Mucosa of descending colon (tissue), 3 donors: ENCODE measurements around the gene ISG20. TPM values are rescaled to one million over a fixed set of nuclear protein-coding genes. Genes with fewer than 3 reads are reported as not detected.
A peak's percentile ranks its signal among the peaks of the same experiment; 100 is the strongest.

ENCODE experiments used
- ATAC-seq: fragments of 200-7000 bp; cut with Tn5 transposase; one replicate; pipeline ENCODE4 v1.9.1; 2020; ENCODE audit warnings: mild to moderate bottlenecking, moderate library complexity
- DNase-seq, 3 donors: peaks; one replicate each; pipeline ENCODE4 v3.0.0-alpha.2; 2020
- H3K36me3 ChIP-seq: fragments of 200-600 bp; one replicate; pipeline ENCODE4 v1.8.0; 2021; ENCODE audit warnings: low read depth, mild to moderate bottlenecking
- H3K4me1 ChIP-seq: fragments of 200-600 bp; one replicate; pipeline ENCODE4 v1.8.0; 2021; ENCODE audit warnings: low read depth, mild to moderate bottlenecking
- H3K4me3 ChIP-seq: fragments of 200-600 bp; one replicate; pipeline ENCODE4 v1.8.0; 2021; ENCODE audit warnings: mild to moderate bottlenecking
- H3K9me3 ChIP-seq: fragments of 200-600 bp; one replicate; pipeline ENCODE4 v1.8.0; 2021; ENCODE audit warnings: mild to moderate bottlenecking
- CTCF ChIP-seq: fragments of 200-600 bp; IDR thresholded peaks from one replicate; pipeline ENCODE4 v1.8.0; 2022; ENCODE audit warnings: antibody characterized with exemption, mild to moderate bottlenecking
- intact Hi-C, 2 donors: fragments of 100-400 bp; cut with DNase I in 1 of 2; cut with micrococcal nuclease in 1 of 2; formaldehyde crosslinking; loops; one replicate each; pipeline versions ENCODE4 v1.11.0 to v1.11.1; 2022; cut with DNase I, micrococcal nuclease
- total RNA-seq, 3 donors: library from RNA; stranded (reverse); fragmentation: NEBNext Ultra II Directional in 2 of 3; extraction: Animal tissue kit (Norgen Biotek cat#: 25700) in 2 of 3; gene quantifications; one replicate each; pipeline versions ENCODE4 v1.2.1 to v1.2.4, GENCODE V29; 2021 to 2023
- donor health status: DM: no; HTN: no; CAD: no; lungs with moderate emphysema.
- donor health status: DM: no; HTN: no; CAD: no.
- donor health status: DM: no; HTN: yes; CAD: no.

Gene ISG20
- total RNA-seq, 3 donors from 2014 or later = 32.2 to 69.0 (median 55.4) TPM

GRCh38 chr15:88674661-88675060, 35.8 kb downstream of the ISG20 start:
- intact Hi-C loops = no loop called here
- no peak for ATAC-seq

GRCh38 chr15:88678755-88679154, 39.9 kb downstream of the ISG20 start:
- no peak for TF ChIP-seq CTCF

More at GRCh38 chr15:88674661-88675060, 35.8 kb downstream of the ISG20 start:
- Histone ChIP-seq H3K4me1 (no peaks in the 10 kb centered on the region), H3K9me3 (no peaks in the 10 kb centered on the region), H3K36me3 (no peaks in the 10 kb centered on the region), H3K4me3 (no peak overlapping the region)
- no peak for DNase-seq
- TF ChIP-seq CTCF = no peak

GRCh38 chr15:88680241-88681001, 41.6 kb downstream of the ISG20 start:
- ATAC-seq = no peak
- DNase-seq = no peak
- intact Hi-C loops = no loop called here
- no peak overlapping the region for H3K4me3 ChIP-seq
- no peaks in the 10 kb centered on the region for H3K4me1 ChIP-seq
- TF ChIP-seq CTCF = no peak
- H3K36me3 ChIP-seq = no peaks in the 10 kb centered on the region
- no peaks in the 10 kb centered on the region for H3K9me3 ChIP-seq

More at GRCh38 chr15:88678755-88679154, 39.9 kb downstream of the ISG20 start:
- intact Hi-C loops = no loop called here
- H3K36me3 ChIP-seq = no peaks in the 10 kb centered on the region
- H3K9me3 ChIP-seq = no peaks in the 10 kb centered on the region
- no peak overlapping the region for H3K4me3 ChIP-seq
- DNase-seq (no peak), ATAC-seq (no peak)
- H3K4me1 ChIP-seq = no peaks in the 10 kb centered on the region

- H3K4me3 ChIP-seq = no peak overlapping the region
- no peak for TF ChIP-seq CTCF
- intact Hi-C loops = no loop called here
- no peaks in the 10 kb centered on the region for H3K36me3 ChIP-seq
- H3K4me1 ChIP-seq = no peaks in the 10 kb centered on the region
- H3K9me3 ChIP-seq = no peaks in the 10 kb centered on the region
- ATAC-seq (peak; percentile 17), DNase-seq (no peak)
Measured at GRCh38 chr15:88681610-88682221, 42.9 kb downstream of the ISG20 start.

- Histone ChIP-seq H3K36me3 (no peaks in the 10 kb centered on the region), H3K9me3 (no peaks in the 10 kb centered on the region), H3K4me1 (no peaks in the 10 kb centered on the region), H3K4me3 (no peak overlapping the region)
- intact Hi-C loops = no loop called here
- ATAC-seq (no peak), DNase-seq (no peak)
- no peak for TF ChIP-seq CTCF
Measured at GRCh38 chr15:88684345-88684744, 45.5 kb downstream of the ISG20 start.
